HG03558 (cell line): Measurements from ENCODE around the gene FNDC10.
A peak's percentile ranks its signal among the peaks of the same experiment; 100 is the strongest.
"Not testable (repeated sequence)": the region's sequence is repeated elsewhere in the genome, so short reads cannot be mapped to it uniquely, and the experiment has no call there.

Source experiments
- ATAC-seq: cut with Tn5 transposase; IDR thresholded peaks from one replicate; pipeline ENCODE4 v1.9.1; 2021; ENCODE audit warnings: moderate number of reproducible peaks; ENCODE audit not compliant: unreplicated experiment; ENCODE audit errors: extremely low read depth

FNDC10 gene

GRCh38 chr1:1573843-1574720, 25.9 kb downstream of the FNDC10 start:
- ATAC-seq: peak; percentile 49

- ATAC-seq: no peak
Observed at GRCh38 chr1:1569341-1569740, 30.6 kb downstream of the FNDC10 start.

GRCh38 chr1:1567891-1568291, 32.0 kb downstream of the FNDC10 start:
- no peak for ATAC-seq

DNA sequence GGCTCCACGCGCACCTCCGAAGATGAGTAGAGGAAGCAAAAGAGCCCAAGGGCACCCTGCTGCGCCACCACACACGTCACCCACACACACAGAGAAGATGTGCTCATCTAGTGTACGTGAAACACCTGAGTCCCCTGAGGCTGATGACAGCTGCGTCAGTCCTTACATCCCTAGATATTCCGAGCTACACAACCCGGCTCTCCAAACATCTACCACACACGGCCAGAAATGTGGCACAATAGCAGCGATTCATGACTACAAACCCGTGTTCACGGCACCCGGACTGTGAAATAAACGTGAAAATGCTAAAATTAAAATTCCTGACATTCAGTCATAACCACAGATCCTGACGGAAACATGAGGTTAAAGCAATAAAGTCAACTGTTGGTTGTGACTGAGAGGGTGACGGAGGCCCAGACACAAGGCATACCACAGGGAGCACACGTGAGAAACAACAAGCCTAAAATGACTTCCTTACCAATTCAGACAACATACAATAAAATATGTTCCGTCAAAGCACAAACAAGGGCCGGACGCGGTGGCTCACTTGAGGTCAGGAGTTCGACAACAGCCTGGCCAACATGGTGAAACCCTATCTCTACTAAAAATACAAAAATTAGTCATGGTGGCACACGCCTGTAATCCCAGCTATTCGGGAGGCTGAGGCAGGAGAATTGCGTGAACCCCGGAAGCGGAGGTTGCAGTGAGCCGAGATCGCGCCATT, 32.6 kb downstream of the FNDC10 start:
- ATAC-seq: no peak

- ATAC-seq: no peak
Observed at GRCh38 chr1:1565340-1565739, 34.6 kb downstream of the FNDC10 start.

GRCh38 chr1:1564268-1564667, 35.7 kb downstream of the FNDC10 start:
- ATAC-seq: no peak

DNA sequence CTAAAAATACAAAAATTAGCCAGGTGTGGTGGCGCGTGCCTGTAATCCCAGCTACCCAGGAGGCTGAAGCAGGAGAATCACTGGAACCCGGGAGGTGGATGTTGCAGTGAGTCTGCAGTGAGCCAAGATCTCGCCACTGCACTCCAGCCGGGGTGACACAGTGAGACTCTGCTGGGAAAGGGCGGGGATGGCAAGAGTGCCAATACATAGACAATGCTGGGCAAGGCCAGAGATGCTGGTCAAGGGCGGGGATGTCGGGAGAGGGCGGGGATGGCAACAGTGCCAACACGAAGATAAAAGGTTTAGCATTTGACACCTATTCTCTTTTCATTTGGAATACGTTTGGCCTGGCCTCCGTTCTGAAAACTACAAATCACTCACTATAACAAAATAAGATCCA, 36.2 kb downstream of the FNDC10 start:
- no peak for ATAC-seq

- no peak for ATAC-seq
Observed at GRCh38 chr1:1562556-1563195, 37.3 kb downstream of the FNDC10 start.

GRCh38 chr1:1561801-1562470, 38.0 kb downstream of the FNDC10 start:
- ATAC-seq: no peak

DNA sequence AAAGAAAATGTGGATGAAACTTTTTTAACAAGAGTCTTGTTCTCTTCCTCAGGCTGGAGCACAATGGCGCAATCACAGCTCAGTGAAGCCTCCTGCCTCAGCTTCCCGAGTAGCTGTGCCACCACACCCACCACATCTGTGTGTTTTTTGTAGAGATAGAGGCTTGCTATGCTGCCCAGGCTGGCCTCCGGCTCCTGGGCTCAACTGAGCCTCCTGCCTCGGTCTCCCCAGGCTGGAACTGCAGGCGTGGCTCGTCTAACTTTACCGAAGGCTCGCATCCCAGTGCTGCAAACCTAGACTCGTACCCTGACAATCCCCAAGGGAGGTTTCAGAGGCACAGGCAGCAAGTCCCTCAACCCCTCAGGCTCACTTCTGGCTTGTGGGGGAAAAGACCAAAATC, 39.8 kb downstream of the FNDC10 start:
- no peak for ATAC-seq

DNA sequence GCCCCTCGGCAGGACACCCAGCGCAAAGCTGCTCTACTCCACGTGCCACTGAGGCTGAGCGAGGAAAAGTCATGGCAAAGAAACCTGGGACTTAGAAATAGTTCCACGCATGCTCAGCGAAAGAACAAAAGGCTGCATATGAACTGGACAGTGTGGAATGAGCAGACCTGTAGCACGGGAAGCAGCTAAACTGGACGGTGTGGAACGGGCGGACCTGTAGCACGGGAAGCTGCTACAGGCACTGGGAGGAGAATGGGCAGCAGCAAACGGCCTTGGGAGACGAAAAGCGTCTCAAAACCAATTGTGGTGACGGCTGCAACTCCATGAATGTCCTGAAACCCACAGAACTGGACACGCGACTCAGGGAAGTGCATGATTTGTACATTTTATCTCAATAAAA, 40.9 kb downstream of the FNDC10 start:
- no peak for ATAC-seq

DNA sequence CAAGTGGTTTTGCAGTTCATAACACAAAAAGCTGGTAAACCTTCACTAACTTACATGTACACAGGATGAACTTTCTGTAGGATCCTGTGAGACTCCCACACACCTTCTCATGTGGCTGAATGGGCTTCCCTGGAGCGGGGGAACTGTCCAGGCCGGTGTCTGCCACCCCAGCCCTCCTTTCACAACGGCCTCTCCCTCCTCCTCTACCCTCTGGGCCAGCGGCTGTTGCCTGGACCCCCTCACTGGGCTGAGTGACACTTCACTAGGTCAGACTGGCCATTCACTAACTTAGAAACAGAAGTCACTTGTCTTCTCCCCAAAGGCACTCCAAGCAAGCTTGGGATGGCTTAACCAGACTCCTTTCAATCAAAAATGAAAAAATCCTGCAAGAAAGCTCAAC, 41.3 kb downstream of the FNDC10 start:
- no peak for ATAC-seq

GRCh38 chr1:1557688-1558087, 42.2 kb downstream of the FNDC10 start:
- not testable (repeated sequence) for ATAC-seq

- not testable (repeated sequence) for ATAC-seq
Observed at GRCh38 chr1:1556961-1557360, 43.0 kb downstream of the FNDC10 start.

- no peak for ATAC-seq
Observed at GRCh38 chr1:1556505-1556904, 43.4 kb downstream of the FNDC10 start.

DNA sequence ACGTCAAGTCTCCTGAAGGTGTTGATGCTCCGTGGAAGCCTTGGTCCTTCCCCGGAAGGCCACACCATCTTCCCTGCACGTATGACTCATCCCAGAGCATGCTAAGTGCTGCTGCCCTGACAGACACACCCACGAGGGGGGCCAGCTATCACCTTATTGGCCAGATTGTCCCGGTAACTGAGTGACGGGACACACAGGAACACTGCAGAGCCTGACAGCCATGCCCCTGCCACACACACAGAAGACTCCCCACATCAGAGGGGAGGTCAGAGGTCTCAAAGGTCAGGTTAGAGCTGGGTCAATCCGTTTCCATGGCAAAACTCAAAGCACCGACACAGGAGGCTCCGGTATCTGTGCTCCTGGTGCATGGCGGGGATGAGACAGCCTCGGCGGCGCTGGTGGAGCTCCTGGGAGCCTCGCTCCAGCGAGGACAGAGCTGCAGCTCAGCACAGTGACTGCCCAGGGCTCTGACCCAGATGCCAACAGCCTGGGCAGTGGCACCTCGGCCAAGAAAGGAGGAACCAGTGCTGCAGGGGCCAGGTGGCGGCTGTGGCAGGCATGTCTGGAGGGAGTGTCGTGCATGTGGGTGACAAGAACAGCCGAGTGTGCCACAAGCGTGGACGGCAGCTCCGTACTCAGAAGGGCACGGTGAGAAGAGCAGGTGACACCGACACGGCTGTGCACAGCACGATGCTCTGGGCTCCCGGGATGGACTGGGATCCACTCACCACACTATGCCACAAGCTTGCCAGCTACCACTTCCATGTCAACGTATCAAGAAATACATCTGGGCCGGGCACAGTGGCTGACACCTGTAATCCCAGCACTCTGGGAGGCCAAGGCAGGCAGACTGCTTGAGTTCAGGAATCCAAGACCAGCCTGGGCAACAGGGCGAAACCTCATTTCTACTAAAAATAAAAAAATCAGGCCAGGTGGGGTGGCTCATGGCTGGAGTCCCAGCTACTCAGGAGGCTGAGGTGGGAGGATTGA, 44.7 kb downstream of the FNDC10 start:
- ATAC-seq: no peak

DNA sequence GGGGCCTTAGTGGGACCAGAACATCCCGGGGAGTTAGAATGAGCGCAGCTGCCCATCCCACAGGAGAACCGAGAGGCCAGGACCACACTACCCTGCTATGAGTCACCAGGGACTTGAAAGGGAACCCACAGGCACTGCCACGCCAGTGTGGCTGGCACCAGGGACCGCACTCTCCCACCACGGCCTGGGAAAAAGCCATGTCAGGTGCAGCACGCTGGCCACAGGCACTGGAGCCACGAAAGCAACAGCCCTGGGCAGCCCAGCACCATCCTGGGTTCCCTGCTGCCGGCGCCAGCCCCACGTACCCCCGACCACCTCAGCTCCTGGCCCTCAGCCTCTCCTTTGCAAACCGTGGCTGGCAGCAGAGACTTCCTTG, 45.4 kb downstream of the FNDC10 start:
- ATAC-seq: no peak

- no peak for ATAC-seq
Observed at GRCh38 chr1:1553821-1554494, 46.0 kb downstream of the FNDC10 start.

DNA sequence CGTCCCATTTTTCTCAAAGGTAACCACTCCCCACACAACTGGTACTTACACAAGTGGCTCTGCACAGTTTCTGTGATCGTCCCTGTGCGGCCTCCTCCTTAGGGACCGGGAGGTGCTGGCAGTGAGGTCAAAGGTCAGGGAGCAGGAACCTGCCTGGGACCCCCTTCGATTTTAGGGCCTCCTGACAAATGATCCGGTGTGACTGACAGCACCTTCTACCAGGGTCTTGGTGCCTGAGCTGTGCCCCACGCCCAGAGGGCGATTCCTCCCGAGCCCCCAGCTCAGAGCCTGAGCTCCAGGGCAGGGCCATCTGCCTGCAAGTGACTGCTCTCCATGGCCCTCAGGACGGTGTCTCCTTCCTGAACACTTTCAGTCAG, 47.7 kb downstream of the FNDC10 start:
- no peak for ATAC-seq
